Lung (tissue), 12 donors: ENCODE measurements around the gene FGGY. TPM values are rescaled to one million over a fixed set of nuclear protein-coding genes. Genes with fewer than 3 reads are reported as not detected.

Experiments
- ATAC-seq: fragments of 200-7000 bp; cut with Tn5 transposase; one replicate; pipeline ENCODE4 v1.9.1; 2020; ENCODE audit warnings: moderate number of reproducible peaks; ENCODE audit not compliant: insufficient read depth, low FRiP score
- DNase-seq, 3 donors: peaks; one replicate each; pipeline ENCODE4 v3.0.0-alpha.2; 2013 to 2017
- H3K27ac ChIP-seq, 2 donors: one replicate each; pipeline ENCODE4 v1.5.1; 2013; ENCODE audit warnings: mild to moderate bottlenecking in 2 of 2, moderate library complexity in 2 of 2, control low read depth in 1 of 2, inconsistent platforms in 1 of 2, low read depth in 1 of 2, low read length in 1 of 2
- H3K27me3 ChIP-seq, 3 donors: one replicate each; pipeline ENCODE4 v1.5.1; 2013; ENCODE audit warnings: low read length in 2 of 3; ENCODE audit not compliant: control insufficient read depth in 3 of 3, insufficient read depth in 3 of 3
- H3K36me3 ChIP-seq, 4 donors: one replicate each; pipeline ENCODE4 v1.5.1; 2013; ENCODE audit warnings: low read length in 4 of 4, mild to moderate bottlenecking in 1 of 4, moderate library complexity in 1 of 4; ENCODE audit not compliant: control insufficient read depth in 4 of 4, insufficient read depth in 4 of 4
- H3K4me1 ChIP-seq, 5 donors: one replicate each; pipeline ENCODE4 v1.5.1; 2013; ENCODE audit warnings: low read length in 5 of 5, mild to moderate bottlenecking in 2 of 5, moderate library complexity in 1 of 5; ENCODE audit not compliant: control insufficient read depth in 5 of 5, insufficient read depth in 5 of 5
- H3K4me3 ChIP-seq: one replicate; pipeline ENCODE4 v1.5.1; 2013; ENCODE audit warnings: mild to moderate bottlenecking, control low read depth, moderate library complexity
- H3K9ac ChIP-seq, 2 donors: one replicate each; pipeline ENCODE4 v1.5.1; 2013; ENCODE audit warnings: low read length in 2 of 2, control low read depth in 1 of 2; ENCODE audit not compliant: insufficient read depth in 1 of 2
- H3K9me3 ChIP-seq, 4 donors: one replicate each; pipeline ENCODE4 v1.5.1; 2013; ENCODE audit warnings: low read length in 3 of 4, mild to moderate bottlenecking in 1 of 4, moderate library complexity in 1 of 4; ENCODE audit not compliant: control insufficient read depth in 4 of 4, insufficient read depth in 3 of 4
- CTCF ChIP-seq: IDR thresholded peaks from 2 replicates; pipeline ENCODE4 v1.5.1; 2012; ENCODE audit warnings: mild to moderate bottlenecking; ENCODE audit errors: control extremely low read depth, extremely low read depth
- WGBS, 2 donors: extraction: QIAGEN DNeasy Blood & Tissue Kit; methylation state at CpG; one replicate each; pipeline ENCODE4 v1.1.7; 2013; 5-methylcytosine and 5-hydroxymethylcytosine counted together
- polyA plus RNA-seq, 2 donors: library from polyadenylated mRNA; stranded (reverse); fragments of 200-250 nt; gene quantifications; one replicate each; pipeline ENCODE4 v1.2.1, GENCODE V29; 2013
- total RNA-seq, 2 donors: library from RNA; depleted of rRNA in 1 of 2; stranded (reverse); fragments of >200 nt in 1 of 2; gene quantifications; one replicate each; pipeline ENCODE4 v1.2.1, GENCODE V29; 2014 to 2021
- donor health status: control.
- donor health status: control.
- donor health status: Bipolar disorder and iron deficiency.
- donor health status: healthy.
- donor health status: DM: yes; HTN: yes; CAD: no.

FGGY gene
- total and polyA plus RNA-seq, 4 donors = 16.1 to 42.3 (median 18.3) TPM

GRCh38 chr1:59743324-59744091, 446.6 kb downstream of the FGGY start:
- H3K4me3 ChIP-seq = no peak overlapping the region
- 25 to 37% methylated on average over 3 of the region's 3 CpGs for WGBS, 2 donors
- peak; percentile 58 for ATAC-seq
- peak overlapping the region; percentile 65 to 92 for H3K27ac ChIP-seq
- no peaks in the 10 kb centered on the region for H3K9me3 ChIP-seq
- H3K4me1 ChIP-seq = peaks cover 4 to 23% (median 20%) of the 10 kb centered on the region in 5 donors
- no peak overlapping the region for H3K9ac ChIP-seq
- no peaks in the 10 kb centered on the region for H3K36me3 ChIP-seq
- H3K27me3 ChIP-seq = no peaks in the 10 kb centered on the region
- peak in 2 of 3 donors; percentile 52 to 70 for DNase-seq
- no peak for TF ChIP-seq CTCF

GRCh38 chr1:59747420-59748024, 450.6 kb downstream of the FGGY start:
- Histone ChIP-seq H3K4me3 (no peak overlapping the region), H3K9me3 (no peaks in the 10 kb centered on the region), H3K27ac (no peak overlapping the region), H3K36me3 (no peaks in the 10 kb centered on the region), H3K4me1 (peaks cover 5 to 22% (median 20%) of the 10 kb centered on the region in 5 donors), H3K27me3 (no peaks in the 10 kb centered on the region), H3K9ac (no peak overlapping the region)
- WGBS, 2 donors = 86 to 89% methylated on average over 2 of the region's 2 CpGs
- DNase-seq = peak in 2 of 3 donors; percentile 73 to 77
- ATAC-seq = no peak
- TF ChIP-seq CTCF = no peak

- 85 to 92% methylated on average over 1 of the region's 1 CpG for WGBS, 2 donors
- Histone ChIP-seq H3K4me1 (peaks cover 5 to 24% (median 21%) of the 10 kb centered on the region in 5 donors), H3K4me3 (no peak overlapping the region), H3K27ac (no peak overlapping the region), H3K36me3 (no peaks in the 10 kb centered on the region), H3K27me3 (no peaks in the 10 kb centered on the region), H3K9me3 (no peaks in the 10 kb centered on the region), H3K9ac (no peak overlapping the region)
- ATAC-seq (no peak), DNase-seq (no peak)
- TF ChIP-seq CTCF = no peak
Observed at GRCh38 chr1:59748123-59748522, 451.2 kb downstream of the FGGY start.
